H9 (cell line): ENCODE results near the gene AKIRIN2. TPM values are rescaled to one million over a fixed set of nuclear protein-coding genes. Genes with fewer than 3 reads are reported as not detected.

ENCODE experiments used
- DNase-seq: peaks from one replicate; pipeline ENCODE4 v3.0.0-alpha.2; 2017
- H2AFZ ChIP-seq: one replicate; pipeline ENCODE4 v1.6.1; 2013; ENCODE audit warnings: mild to moderate bottlenecking, low read length, control low read depth, moderate library complexity
- H2AK5ac ChIP-seq: 2 replicates; pipeline ENCODE4 v1.6.1; 2013; ENCODE audit warnings: low read length, control low read depth, mixed read lengths; ENCODE audit not compliant: insufficient read length
- H2BK120ac ChIP-seq: one replicate; pipeline ENCODE4 v1.6.1; 2013; ENCODE audit warnings: low read depth, mild to moderate bottlenecking, low read length, control low read depth, inconsistent platforms; ENCODE audit not compliant: poor library complexity, severe bottlenecking
- H2BK12ac ChIP-seq: 2 replicates; pipeline ENCODE4 v1.6.1; 2013; ENCODE audit warnings: low read length, control low read depth, mixed read lengths, low read depth; ENCODE audit not compliant: insufficient read length
- H2BK15ac ChIP-seq: 2 replicates; pipeline ENCODE4 v1.6.1; 2013; ENCODE audit warnings: low read depth, low read length, control low read depth
- H2BK20ac ChIP-seq: one replicate; pipeline ENCODE4 v1.6.1; 2013; ENCODE audit warnings: low read depth, mild to moderate bottlenecking, low read length, control low read depth, inconsistent platforms; ENCODE audit not compliant: poor library complexity, severe bottlenecking
- H2BK5ac ChIP-seq: 2 replicates; pipeline ENCODE4 v1.6.1; 2013; ENCODE audit warnings: low read length, control low read depth, mixed read lengths; ENCODE audit not compliant: insufficient read length
- H3K14ac ChIP-seq: 2 replicates; pipeline ENCODE4 v1.6.1; 2013; ENCODE audit warnings: low read length, control low read depth; ENCODE audit not compliant: insufficient read depth
- H3K18ac ChIP-seq: 2 replicates; pipeline ENCODE4 v1.6.1; 2013; ENCODE audit warnings: low read depth, mild to moderate bottlenecking, mixed read lengths, low read length, control low read depth; ENCODE audit not compliant: insufficient read length
- H3K23ac ChIP-seq: 2 replicates; pipeline ENCODE4 v1.6.1; 2013; ENCODE audit warnings: low read length, control low read depth, mixed read lengths, low read depth; ENCODE audit not compliant: insufficient read length
- H3K23me2 ChIP-seq: 2 replicates; pipeline ENCODE4 v1.6.1; 2013; ENCODE audit warnings: low read depth, mild to moderate bottlenecking, mixed read lengths, low read length, control low read depth; ENCODE audit not compliant: insufficient read length, poor library complexity, severe bottlenecking
- H3K27ac ChIP-seq: 2 replicates; pipeline ENCODE4 v1.5.1; 2013; ENCODE audit warnings: low read length, control low read depth, mixed read lengths, low read depth; ENCODE audit not compliant: insufficient read length
- H3K27me3 ChIP-seq: 2 replicates; pipeline ENCODE4 v1.6.1; 2013; ENCODE audit warnings: low read length, control low read depth, inconsistent platforms; ENCODE audit not compliant: insufficient read depth
- H3K4ac ChIP-seq: 2 replicates; pipeline ENCODE4 v1.6.1; 2013; ENCODE audit warnings: low read depth, mild to moderate bottlenecking, control low read depth, inconsistent platforms, low read length, moderate library complexity
- H3K4me1 ChIP-seq: 2 replicates; pipeline ENCODE4 v1.6.1; 2013; ENCODE audit warnings: low read length, control low read depth, inconsistent platforms; ENCODE audit not compliant: insufficient read depth
- H3K4me2 ChIP-seq: 2 replicates; pipeline ENCODE4 v1.6.1; 2013; ENCODE audit warnings: low read length, control low read depth, mixed read lengths; ENCODE audit not compliant: insufficient read length, insufficient read depth
- H3K56ac ChIP-seq: 2 replicates; pipeline ENCODE4 v1.6.1; 2013; ENCODE audit warnings: low read depth, mild to moderate bottlenecking, mixed read lengths, low read length, control low read depth; ENCODE audit not compliant: insufficient read length
- H3K79me1 ChIP-seq: 2 replicates; pipeline ENCODE4 v1.6.1; 2013; ENCODE audit warnings: low read depth, mild to moderate bottlenecking, moderate library complexity, low read length, control low read depth, inconsistent platforms; ENCODE audit not compliant: insufficient read depth, poor library complexity, severe bottlenecking
- H3K79me2 ChIP-seq: 2 replicates; pipeline ENCODE4 v1.6.1; 2013; ENCODE audit warnings: low read length, control low read depth, inconsistent platforms; ENCODE audit not compliant: insufficient read depth
- H3K9ac ChIP-seq: 2 replicates; pipeline ENCODE4 v1.6.1; 2013; ENCODE audit warnings: low read length, control low read depth, mixed read lengths; ENCODE audit not compliant: insufficient read length; ENCODE audit errors: extremely low read depth
- H3K9me3 ChIP-seq: one replicate; pipeline ENCODE4 v1.6.1; 2013; ENCODE audit warnings: low read depth, low read length, inconsistent platforms; ENCODE audit not compliant: control insufficient read depth
- H3T11ph ChIP-seq: one replicate; pipeline ENCODE4 v1.6.1; 2013; ENCODE audit warnings: mild to moderate bottlenecking, low read length, control low read depth, inconsistent platforms
- H4K20me1 ChIP-seq: one replicate; pipeline ENCODE4 v1.6.1; 2013; ENCODE audit not compliant: control insufficient read depth, insufficient read length, insufficient read depth
- H4K5ac ChIP-seq: 2 replicates; pipeline ENCODE4 v1.6.1; 2013; ENCODE audit warnings: low read depth, mild to moderate bottlenecking, mixed read lengths, low read length, control low read depth; ENCODE audit not compliant: insufficient read length
- H4K8ac ChIP-seq: replicated peaks from 2 replicates; pipeline ENCODE4 v1.6.1; 2013; ENCODE audit warnings: low read length, control low read depth, mixed read lengths, low read depth; ENCODE audit not compliant: insufficient read length
- H4K91ac ChIP-seq: 2 replicates; pipeline ENCODE4 v1.6.1; 2013; ENCODE audit warnings: low read depth, mild to moderate bottlenecking, moderate library complexity, mixed read lengths, low read length, control low read depth; ENCODE audit not compliant: insufficient read length
- H3K27ac Mint-ChIP-seq, 3 experiments: 2 replicates in 2 of 3; 3 replicates in 1 of 3; pipeline ENCODE4 v1.8.0; 2020 to 2021; ENCODE audit warnings: mixed read lengths in 3 of 3, mild to moderate bottlenecking in 1 of 3, moderate library complexity in 1 of 3
- H3K27me3 Mint-ChIP-seq: 2 replicates; pipeline ENCODE4 v1.8.0; 2021; ENCODE audit warnings: low read depth, mild to moderate bottlenecking, moderate library complexity, mixed read lengths
- H3K36me3 Mint-ChIP-seq, 3 experiments: 2 replicates in 2 of 3; 3 replicates in 1 of 3; pipeline ENCODE4 v1.8.0; 2020 to 2021; ENCODE audit warnings: low read depth in 3 of 3, mixed read lengths in 3 of 3; ENCODE audit not compliant: insufficient read depth in 1 of 3
- H3K4me1 Mint-ChIP-seq, 2 experiments: 2 replicates each; pipeline ENCODE4 v1.8.0; 2020; ENCODE audit warnings: mixed read lengths in 2 of 2
- H3K4me3 Mint-ChIP-seq, 2 experiments: 2 replicates in 1 of 2; 3 replicates in 1 of 2; pipeline ENCODE4 v1.8.0; 2020 to 2021; ENCODE audit warnings: mild to moderate bottlenecking in 2 of 2, mixed read lengths in 2 of 2, moderate library complexity in 1 of 2
- H3K9me3 Mint-ChIP-seq, 2 experiments: 2 replicates in 1 of 2; 3 replicates in 1 of 2; pipeline ENCODE4 v1.8.0; 2020; ENCODE audit warnings: mild to moderate bottlenecking in 2 of 2, mixed read lengths in 2 of 2, moderate library complexity in 1 of 2
- WGBS: extraction: QIAGEN DNeasy Blood & Tissue Kit; methylation state at CpG from one replicate; pipeline ENCODE4 v1.1.7; 2013; ENCODE audit warnings: missing lambda C conversion rate, low lambda C conversion rate, mixed read lengths; ENCODE audit not compliant: insufficient read length; ENCODE audit errors: extremely low coverage; 5-methylcytosine and 5-hydroxymethylcytosine counted together
- total RNA-seq: library from RNA; stranded (reverse); gene quantifications from 2 replicates; pipeline ENCODE4 v1.2.1, GENCODE V29; 2021
- TF ChIP-seq, protein P1 (sequence below): fragments of 200-600 bp; sonication (generic); conservative IDR thresholded peaks from 3 replicates; pipeline ENCODE4 v1.8.0; 2021; ENCODE audit warnings: antibody characterized with exemption, mild to moderate bottlenecking

AKIRIN2 gene
- total RNA-seq, 1 experiment from 2014 or later = 75.7 TPM

GRCh38 chr6:87723170-87724078, 21.4 kb upstream of the AKIRIN2 start:
- H3K9me3 ChIP-seq = no peaks in the 10 kb centered on the region
- no peaks in the 10 kb centered on the region for H3K79me2 ChIP-seq
- no peak overlapping the region for H3K56ac ChIP-seq
- no peak overlapping the region for H3T11ph ChIP-seq
- no peak overlapping the region for H2BK20ac ChIP-seq
- no peak overlapping the region for H4K91ac ChIP-seq
- peak overlapping the region; percentile 33 for H2AFZ ChIP-seq
- no peak overlapping the region for H2BK12ac ChIP-seq
- Mint-ChIP-seq H3K9me3 (no peaks in the 10 kb centered on the region; a peak in 1 of 5 replicates), H3K4me1 (peaks cover 23 to 26% of the 10 kb centered on the region in 2 experiments), H3K27ac (peak overlapping the region; percentile 81 to 98 (median 87); a peak in 6 of 7 replicates), H3K36me3 (no peaks in the 10 kb centered on the region), H3K27me3 (no peaks in the 10 kb centered on the region), H3K4me3 (no peak overlapping the region; a peak in 1 of 5 replicates)
- no peak overlapping the region for H3K4me2 ChIP-seq
- no peak overlapping the region for H3K14ac ChIP-seq
- H3K23ac ChIP-seq = no peak overlapping the region
- no CpG with 5 or more reads among the region's 8 CpGs for WGBS
- no peak overlapping the region for H3K4ac ChIP-seq
- no peak overlapping the region for H3K18ac ChIP-seq
- H3K4me1 ChIP-seq = 0 out of 2 replicates have a peak, but pooled peaks cover 2% of the 10 kb centered on the region
- H2AK5ac ChIP-seq = no peak overlapping the region
- no peak overlapping the region for H3K27ac ChIP-seq
- DNase-seq = peak; percentile 81
- H2BK5ac ChIP-seq = no peak overlapping the region
- no peak overlapping the region for H2BK15ac ChIP-seq
- no peak overlapping the region for H4K5ac ChIP-seq
- H3K79me1 ChIP-seq = no peaks in the 10 kb centered on the region
- no peaks in the 10 kb centered on the region for H3K23me2 ChIP-seq
- H3K27me3 ChIP-seq = no peaks in the 10 kb centered on the region
- H4K20me1 ChIP-seq = no peaks in the 10 kb centered on the region
- TF ChIP-seq, protein P1, sequence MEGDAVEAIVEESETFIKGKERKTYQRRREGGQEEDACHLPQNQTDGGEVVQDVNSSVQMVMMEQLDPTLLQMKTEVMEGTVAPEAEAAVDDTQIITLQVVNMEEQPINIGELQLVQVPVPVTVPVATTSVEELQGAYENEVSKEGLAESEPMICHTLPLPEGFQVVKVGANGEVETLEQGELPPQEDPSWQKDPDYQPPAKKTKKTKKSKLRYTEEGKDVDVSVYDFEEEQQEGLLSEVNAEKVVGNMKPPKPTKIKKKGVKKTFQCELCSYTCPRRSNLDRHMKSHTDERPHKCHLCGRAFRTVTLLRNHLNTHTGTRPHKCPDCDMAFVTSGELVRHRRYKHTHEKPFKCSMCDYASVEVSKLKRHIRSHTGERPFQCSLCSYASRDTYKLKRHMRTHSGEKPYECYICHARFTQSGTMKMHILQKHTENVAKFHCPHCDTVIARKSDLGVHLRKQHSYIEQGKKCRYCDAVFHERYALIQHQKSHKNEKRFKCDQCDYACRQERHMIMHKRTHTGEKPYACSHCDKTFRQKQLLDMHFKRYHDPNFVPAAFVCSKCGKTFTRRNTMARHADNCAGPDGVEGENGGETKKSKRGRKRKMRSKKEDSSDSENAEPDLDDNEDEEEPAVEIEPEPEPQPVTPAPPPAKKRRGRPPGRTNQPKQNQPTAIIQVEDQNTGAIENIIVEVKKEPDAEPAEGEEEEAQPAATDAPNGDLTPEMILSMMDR = no peak
- no peak overlapping the region for H4K8ac ChIP-seq
- no peak overlapping the region for H2BK120ac ChIP-seq
- no peak overlapping the region for H3K9ac ChIP-seq
